GM18907 (cell line): Measurements from ENCODE around the gene GDF11.

ENCODE experiments used
- ATAC-seq: cut with Tn5 transposase; IDR thresholded peaks from one replicate; pipeline ENCODE4 v1.9.1; 2021; ENCODE audit warnings: mild to moderate bottlenecking, moderate library complexity; ENCODE audit not compliant: unreplicated experiment

The GDF11 gene

GRCh38 chr12:55706568-55707218 lies 36.2 kb upstream of the GDF11 start:
- no peak for ATAC-seq

- no peak for ATAC-seq
These were observed 35.7 kb upstream of the GDF11 start for GRCh38 chr12:55707219-55707671.

- peak; percentile 69 for ATAC-seq
These were observed 34.9 kb upstream of the GDF11 start, which contains the start of gene ITGA7 for GRCh38 chr12:55707841-55708694. Gene ITGA7 (minus strand): TSS chr12:55707904. CDS start chr12:55707682, 222 bp downstream.

GRCh38 chr12:55708695-55709233 lies 34.2 kb upstream of the GDF11 start:
- ATAC-seq, result no peak

GRCh38 chr12:55711786-55712553 lies 31.0 kb upstream of the GDF11 start:
- no peak for ATAC-seq

- no peak for ATAC-seq
These were observed 30.1 kb upstream of the GDF11 start for GRCh38 chr12:55712700-55713415.

- ATAC-seq, result no peak
These were observed 29.2 kb upstream of the GDF11 start for GRCh38 chr12:55713721-55714120.

GRCh38 chr12:55715169-55715764 lies 27.7 kb upstream of the GDF11 start:
- peak; percentile 0 for ATAC-seq

GRCh38 chr12:55715833-55716581 lies 26.9 kb upstream of the GDF11 start, which contains the start of gene BLOC1S1:
Gene BLOC1S1 (plus strand): TSS chr12:55716046. CDS start chr12:55716052, 6 bp downstream.
- peak; percentile 90 for ATAC-seq

- peak; percentile 32 for ATAC-seq
These were observed 26.4 kb upstream of the GDF11 start for GRCh38 chr12:55716582-55716957.

GRCh38 chr12:55717011-55718007 lies 25.6 kb upstream of the GDF11 start:
- no peak for ATAC-seq

GRCh38 chr12:55718015-55718414 lies 24.9 kb upstream of the GDF11 start:
- ATAC-seq, result no peak

- no peak for ATAC-seq
These were observed 24.2 kb upstream of the GDF11 start for GRCh38 chr12:55718624-55719275.

- no peak for ATAC-seq
These were observed 23.6 kb upstream of the GDF11 start for GRCh38 chr12:55719371-55719770.

GRCh38 chr12:55720071-55720564 lies 22.8 kb upstream of the GDF11 start, which contains the start of gene RDH5:
Gene RDH5 (plus strand): TSS chr12:55720393. CDS start chr12:55721185, 792 bp downstream.
- no peak for ATAC-seq

GRCh38 chr12:55720894-55721444 lies 22.0 kb upstream of the GDF11 start:
- ATAC-seq, result no peak
